Measurements from ENCODE around the gene ATP23.

ATP23 gene, protein sequence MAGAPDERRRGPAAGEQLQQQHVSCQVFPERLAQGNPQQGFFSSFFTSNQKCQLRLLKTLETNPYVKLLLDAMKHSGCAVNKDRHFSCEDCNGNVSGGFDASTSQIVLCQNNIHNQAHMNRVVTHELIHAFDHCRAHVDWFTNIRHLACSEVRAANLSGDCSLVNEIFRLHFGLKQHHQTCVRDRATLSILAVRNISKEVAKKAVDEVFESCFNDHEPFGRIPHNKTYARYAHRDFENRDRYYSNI

DNA sequence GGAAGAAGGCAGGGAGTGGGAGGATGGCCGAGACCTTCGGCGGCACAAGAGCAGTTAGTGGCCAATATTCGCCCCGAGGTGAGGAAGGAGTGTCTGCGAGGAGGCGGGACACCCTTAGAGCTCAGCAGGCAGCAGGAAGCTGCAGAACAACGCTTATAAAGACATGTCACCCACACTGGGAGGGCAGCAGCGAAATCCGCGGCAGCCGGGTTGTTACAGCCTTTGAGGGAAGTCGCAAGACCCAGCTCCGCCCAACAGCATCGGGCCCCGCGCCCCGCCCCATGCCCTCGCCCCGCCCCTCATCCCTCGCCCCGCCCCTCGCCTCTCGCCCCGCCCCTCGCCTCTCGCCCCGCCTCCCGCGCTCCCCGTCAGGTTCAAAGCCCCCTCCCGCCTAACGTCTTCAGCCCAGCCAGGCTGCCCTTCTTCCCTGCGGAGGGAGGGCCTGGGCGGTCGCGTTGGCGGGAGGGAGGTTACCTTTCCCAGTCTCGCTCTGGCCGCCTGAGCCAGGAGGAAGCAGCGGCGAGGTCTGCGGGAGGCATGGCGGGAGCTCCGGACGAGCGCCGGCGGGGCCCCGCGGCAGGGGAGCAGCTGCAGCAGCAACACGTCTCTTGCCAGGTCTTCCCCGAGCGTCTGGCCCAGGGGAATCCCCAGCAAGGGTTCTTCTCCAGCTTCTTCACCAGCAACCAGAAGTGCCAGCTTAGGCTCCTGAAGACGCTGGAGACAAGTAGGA, at the start of gene ATP23:
Gene ATP23 (plus strand): TSS at position 403 of the 730 bp plus-strand sequence. CDS start 135 bp downstream, at position 538.
- TF ChIP-seq, protein P1, sequence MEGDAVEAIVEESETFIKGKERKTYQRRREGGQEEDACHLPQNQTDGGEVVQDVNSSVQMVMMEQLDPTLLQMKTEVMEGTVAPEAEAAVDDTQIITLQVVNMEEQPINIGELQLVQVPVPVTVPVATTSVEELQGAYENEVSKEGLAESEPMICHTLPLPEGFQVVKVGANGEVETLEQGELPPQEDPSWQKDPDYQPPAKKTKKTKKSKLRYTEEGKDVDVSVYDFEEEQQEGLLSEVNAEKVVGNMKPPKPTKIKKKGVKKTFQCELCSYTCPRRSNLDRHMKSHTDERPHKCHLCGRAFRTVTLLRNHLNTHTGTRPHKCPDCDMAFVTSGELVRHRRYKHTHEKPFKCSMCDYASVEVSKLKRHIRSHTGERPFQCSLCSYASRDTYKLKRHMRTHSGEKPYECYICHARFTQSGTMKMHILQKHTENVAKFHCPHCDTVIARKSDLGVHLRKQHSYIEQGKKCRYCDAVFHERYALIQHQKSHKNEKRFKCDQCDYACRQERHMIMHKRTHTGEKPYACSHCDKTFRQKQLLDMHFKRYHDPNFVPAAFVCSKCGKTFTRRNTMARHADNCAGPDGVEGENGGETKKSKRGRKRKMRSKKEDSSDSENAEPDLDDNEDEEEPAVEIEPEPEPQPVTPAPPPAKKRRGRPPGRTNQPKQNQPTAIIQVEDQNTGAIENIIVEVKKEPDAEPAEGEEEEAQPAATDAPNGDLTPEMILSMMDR (IDR thresholded peaks at IDR 0.05), result no peak

DNA sequence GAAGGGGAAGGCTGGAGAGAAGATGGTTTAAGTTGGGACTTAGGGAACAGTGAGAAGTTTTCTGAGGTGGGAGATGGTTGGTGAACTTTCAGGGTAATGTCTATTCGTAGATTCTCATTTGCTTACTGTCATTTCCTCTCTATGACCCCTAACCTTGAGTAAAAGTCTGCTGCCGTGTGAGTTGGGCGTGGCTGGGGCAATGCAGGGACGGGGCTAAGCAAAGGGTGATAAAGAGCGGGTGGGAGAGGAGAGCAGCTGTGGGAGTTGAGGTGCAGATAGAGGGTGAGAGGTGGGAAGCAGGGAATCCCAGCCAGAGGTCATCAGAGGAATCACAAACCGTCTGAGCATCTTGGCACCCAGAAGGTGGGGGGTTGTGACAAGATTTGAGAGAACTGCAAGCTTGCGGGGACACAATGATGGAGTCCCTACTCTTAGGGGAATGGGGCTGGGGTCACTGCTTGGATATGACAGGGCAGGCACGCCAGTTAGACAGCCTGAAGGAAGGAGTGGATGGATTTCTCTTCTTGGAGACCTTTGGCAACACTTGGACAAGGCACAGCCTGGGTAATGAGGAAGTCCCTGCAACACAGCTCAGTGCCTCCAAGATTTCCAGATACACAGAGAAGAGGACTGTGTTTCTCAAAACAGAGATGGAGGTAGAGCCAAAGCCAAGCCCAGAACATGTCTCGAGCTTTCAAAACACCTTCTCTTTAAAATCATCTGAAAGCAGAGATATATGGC, 49.0 kb upstream of the ATP23 start:
- TF ChIP-seq, protein P1 (IDR thresholded peaks at IDR 0.05), result no peak

DNA sequence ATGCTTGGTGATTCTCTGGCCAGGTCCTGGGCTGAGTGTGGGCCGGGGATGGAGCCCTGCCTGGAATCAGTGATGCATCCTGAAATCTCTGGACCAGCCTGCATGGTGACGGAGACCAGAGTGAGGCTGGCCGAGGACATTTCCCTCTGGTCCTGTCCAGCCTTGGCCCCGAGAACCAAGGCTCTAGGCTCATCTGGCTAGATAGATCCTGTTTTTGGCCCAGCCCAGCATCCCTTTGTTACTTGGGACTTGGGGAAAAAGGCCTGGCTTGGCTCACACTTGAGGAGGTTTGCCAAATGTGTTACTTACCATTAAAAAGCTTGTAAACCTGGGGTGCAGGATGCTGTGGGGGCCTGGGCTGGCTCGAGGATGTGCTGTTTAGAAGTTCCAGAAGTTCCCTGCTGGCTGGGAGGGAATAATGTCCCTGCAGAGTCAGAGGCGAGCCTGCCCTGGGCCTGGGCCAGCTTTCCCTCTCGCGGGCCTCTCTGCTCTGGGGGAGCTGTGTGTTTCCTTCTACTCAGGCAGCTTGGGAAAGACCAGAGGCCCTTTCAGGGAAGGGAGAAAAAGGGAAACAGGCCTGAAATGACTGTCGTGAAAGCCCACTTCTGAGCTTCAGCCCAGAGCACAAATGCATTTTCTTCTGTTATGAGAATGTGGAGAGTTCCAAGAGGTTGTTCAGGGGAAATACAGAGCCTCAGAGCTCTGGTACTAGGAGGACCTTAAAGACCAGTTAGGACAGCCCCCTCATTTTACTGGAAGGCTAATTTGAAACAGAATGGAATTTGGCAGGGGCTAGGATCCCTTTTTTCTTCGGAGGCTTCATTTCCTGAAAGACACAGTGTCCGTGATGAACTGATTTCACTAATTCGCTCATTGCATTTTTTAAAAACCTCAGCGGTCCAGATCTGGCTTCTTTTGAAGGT, 47.7 kb upstream of the ATP23 start:
- TF ChIP-seq, protein P1 (IDR thresholded peaks at IDR 0.05), result no peak

DNA sequence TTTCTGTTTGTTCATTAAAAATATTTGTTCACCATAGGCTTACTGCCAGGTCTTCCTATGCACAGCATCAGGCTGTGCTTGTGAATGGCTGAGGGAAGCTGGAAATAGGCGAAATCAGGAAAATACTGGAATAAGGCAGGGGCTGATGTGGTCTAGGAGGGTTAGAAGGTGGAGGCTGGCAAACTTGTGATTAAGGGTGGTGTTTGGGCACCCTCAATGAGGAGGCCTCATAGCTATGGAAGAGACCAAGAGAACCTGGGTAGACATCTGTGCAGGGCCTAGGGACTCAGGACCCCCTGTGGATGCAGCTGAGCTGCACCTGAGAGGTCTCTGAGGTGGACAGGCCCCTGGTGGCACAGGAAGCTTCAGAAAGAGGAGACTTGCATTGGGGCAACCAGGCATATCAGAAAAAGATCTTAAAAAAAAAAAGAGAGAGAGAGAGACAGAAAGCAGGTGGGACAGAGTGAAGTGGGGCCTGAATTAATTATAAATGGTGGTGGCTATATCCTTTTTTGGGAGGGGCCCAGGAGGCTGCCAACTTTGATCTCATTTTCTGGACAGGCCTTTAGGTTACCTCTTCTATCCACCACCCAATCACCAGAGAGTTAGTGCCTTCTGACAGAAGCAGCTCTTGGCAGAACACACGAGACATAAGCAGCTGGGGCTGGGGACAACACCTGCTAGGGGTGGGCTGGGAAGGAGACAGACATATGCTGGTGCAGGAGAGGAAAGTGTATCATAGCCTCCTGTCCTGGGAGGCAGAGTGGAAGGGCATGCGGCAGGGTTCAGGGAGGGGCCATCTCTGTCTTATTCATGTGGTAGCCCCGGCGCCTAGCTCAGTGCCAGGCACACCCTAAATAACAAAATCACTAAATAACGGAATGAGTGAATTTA, 46.7 kb upstream of the ATP23 start:
- TF ChIP-seq, protein P1 (IDR thresholded peaks at IDR 0.05), result no peak

DNA sequence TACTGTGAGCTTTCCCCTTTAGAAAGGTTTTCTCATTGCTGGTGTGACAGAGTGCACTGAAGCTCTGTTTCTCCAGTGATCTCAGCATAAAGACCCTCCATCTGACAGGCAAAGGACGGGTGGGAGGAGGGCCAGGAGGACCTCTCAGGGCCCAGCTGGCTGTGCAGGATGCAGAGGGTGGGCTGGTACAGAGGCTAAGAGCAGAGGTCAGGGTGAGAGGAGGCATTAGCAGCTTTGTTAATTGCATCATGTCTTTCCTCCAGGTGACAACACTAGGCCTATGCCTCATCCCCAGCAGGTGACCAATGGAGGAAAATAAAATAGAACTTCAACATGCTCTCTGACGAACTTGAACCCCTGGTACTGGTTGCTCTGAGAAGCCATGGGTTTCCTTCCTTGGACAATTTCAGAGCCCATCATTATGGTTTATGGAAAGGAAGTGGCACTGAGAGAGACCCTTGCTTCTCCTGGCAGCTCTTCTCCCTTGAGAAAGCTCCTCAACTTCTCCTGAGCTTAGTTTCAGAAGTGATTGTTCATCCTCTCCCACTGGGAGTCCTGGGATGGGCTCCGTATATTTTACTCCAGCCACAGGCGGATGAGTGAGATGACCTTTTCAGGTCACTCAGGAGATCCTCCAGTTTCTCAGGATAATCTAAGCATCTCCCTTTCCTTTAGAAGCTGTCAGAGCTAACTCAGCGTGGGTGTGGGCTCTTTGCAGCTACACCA, 45.8 kb upstream of the ATP23 start:
- TF ChIP-seq, protein P1 (IDR thresholded peaks at IDR 0.05), result no peak

DNA sequence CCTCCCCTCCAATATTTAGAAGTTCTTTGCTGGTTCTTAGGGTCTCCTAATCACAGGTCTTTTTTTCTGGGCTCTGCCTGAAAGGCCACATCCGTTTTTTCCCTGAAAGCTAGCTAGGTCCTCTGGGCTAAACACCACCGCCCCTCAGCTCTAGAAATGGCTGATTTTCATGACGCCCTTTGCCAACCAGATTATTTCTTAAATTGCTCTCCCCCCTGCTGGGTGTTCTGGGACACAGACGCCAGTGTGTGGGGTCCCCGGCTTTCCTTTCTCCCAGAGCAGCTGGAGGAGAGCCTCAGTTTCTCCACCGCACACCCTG, 45.3 kb upstream of the ATP23 start:
- TF ChIP-seq, protein P1 (IDR thresholded peaks at IDR 0.05), result no peak

All from LNCAP (cell line).